Measurements from ENCODE around the gene KIAA1958.
"Not testable (repeated sequence)": the region's sequence is repeated elsewhere in the genome, so short reads cannot be mapped to it uniquely, and the experiment has no call there.

The KIAA1958 gene

GRCh38 chr9:112556497-112557442 is 70.1 kb downstream of the KIAA1958 start:
- DNase-seq, result no peak

GRCh38 chr9:112558476-112558875 is 71.8 kb downstream of the KIAA1958 start:
- no peak for DNase-seq

- no peak for DNase-seq
Measured at GRCh38 chr9:112558978-112559377, 72.4 kb downstream of the KIAA1958 start.

GRCh38 chr9:112559629-112560413 is 73.2 kb downstream of the KIAA1958 start:
- DNase-seq, result no peak

- DNase-seq, result no peak
Measured at GRCh38 chr9:112562235-112562958, 75.8 kb downstream of the KIAA1958 start.

GRCh38 chr9:112569186-112569585 is 82.6 kb downstream of the KIAA1958 start:
- DNase-seq, result no peak

- no peak for DNase-seq
Measured at GRCh38 chr9:112570671-112571167, 84.1 kb downstream of the KIAA1958 start.

GRCh38 chr9:112571624-112572355 is 85.2 kb downstream of the KIAA1958 start:
- no peak for DNase-seq

- no peak for DNase-seq
Measured at GRCh38 chr9:112572416-112572815, 85.8 kb downstream of the KIAA1958 start.

GRCh38 chr9:112574008-112574407 is 87.4 kb downstream of the KIAA1958 start:
- DNase-seq, result no peak

GRCh38 chr9:112575107-112575506 is 88.5 kb downstream of the KIAA1958 start:
- DNase-seq, result no peak

- no peak for DNase-seq
Measured at GRCh38 chr9:112581469-112582176, 95.0 kb downstream of the KIAA1958 start.

- DNase-seq, result no peak
Measured at GRCh38 chr9:112582371-112583262, 96.0 kb downstream of the KIAA1958 start.

- DNase-seq, result no peak
Measured at GRCh38 chr9:112586599-112587155, 100.0 kb downstream of the KIAA1958 start.

GRCh38 chr9:112591875-112592274 is 105.2 kb downstream of the KIAA1958 start:
- DNase-seq, result not testable (repeated sequence)

GRCh38 chr9:112599732-112600131 is 113.1 kb downstream of the KIAA1958 start:
- no peak for DNase-seq

- no peak for DNase-seq
Measured at GRCh38 chr9:112601636-112602035, 115.0 kb downstream of the KIAA1958 start.

- DNase-seq, result no peak
Measured at GRCh38 chr9:112604790-112605189, 118.2 kb downstream of the KIAA1958 start.

- no peak for DNase-seq
Measured at GRCh38 chr9:112605518-112605917, 118.9 kb downstream of the KIAA1958 start.

Measured in DMS79 (cell line).